ENCODE results near the gene RWDD3. TPM values are rescaled to one million over a fixed set of nuclear protein-coding genes. Genes with fewer than 3 reads are reported as not detected.

Gene RWDD3
- total RNA-seq, 2 donors from 2014 or later = 35.5 to 37.1 TPM

GRCh38 chr1:95230256-95230655 lies 3.8 kb upstream of the RWDD3 start:
- DNase-seq = no peak
- Histone ChIP-seq H3K27me3 (ENCODE audit: control insufficient read depth, insufficient read depth, low read length, poor library complexity, severe bottlenecking) (no peaks in the 10 kb centered on the region), H3K4me3 (ENCODE audit: low read length) (no peak overlapping the region), H3K9me3 (ENCODE audit: control insufficient read depth, low read length) (no peaks in the 10 kb centered on the region), H3K36me3 (ENCODE audit: control insufficient read depth, insufficient read depth, low read length) (no peaks in the 10 kb centered on the region), H3K27ac (ENCODE audit: low read depth, low read length) (no peak overlapping the region), H3K4me1 (ENCODE audit: control insufficient read depth, insufficient read depth, low read length) (peaks cover 3% of the 10 kb centered on the region), H3K9ac (ENCODE audit: extremely low read depth, low read length, poor library complexity, severe bottlenecking) (no peak overlapping the region)
- Mint-ChIP-seq H3K27me3 (ENCODE audit: insufficient read depth) (peaks cover 3% of the 10 kb centered on the region), H3K4me1 (peaks cover 14% of the 10 kb centered on the region), H3K27ac (no peak overlapping the region), H3K9me3 (no peaks in the 10 kb centered on the region), H3K36me3 (ENCODE audit: low read depth) (peaks cover 2% of the 10 kb centered on the region), H3K4me3 (no peak overlapping the region)
- no peak for TF ChIP-seq CTCF (conservative IDR thresholded peaks at IDR 0.05)
- WGBS, 2 experiments (ENCODE audit: insufficient coverage in 1 of 2, insufficient read length in 1 of 2) = 89 to 100% methylated on average over 1 to 2 of the region's 2 CpGs

GRCh38 chr1:95230768-95231191 lies 3.2 kb upstream of the RWDD3 start:
- H3K36me3 Mint-ChIP-seq (ENCODE audit: low read depth) = peaks cover 5% of the 10 kb centered on the region
- no peaks in the 10 kb centered on the region for H3K9me3 Mint-ChIP-seq
- no peaks in the 10 kb centered on the region for H3K36me3 ChIP-seq (ENCODE audit: control insufficient read depth, insufficient read depth, low read length)
- H3K27me3 Mint-ChIP-seq (ENCODE audit: insufficient read depth) = peaks cover 3% of the 10 kb centered on the region
- peaks cover 14% of the 10 kb centered on the region for H3K4me1 Mint-ChIP-seq
- no peaks in the 10 kb centered on the region for H3K9me3 ChIP-seq (ENCODE audit: control insufficient read depth, low read length)
- H3K4me1 ChIP-seq (ENCODE audit: control insufficient read depth, insufficient read depth, low read length) = peaks cover 3% of the 10 kb centered on the region
- no peak overlapping the region for H3K4me3 ChIP-seq (ENCODE audit: low read length)
- H3K27ac Mint-ChIP-seq = no peak overlapping the region
- no peak for DNase-seq
- TF ChIP-seq CTCF (conservative IDR thresholded peaks at IDR 0.05) = no peak
- WGBS, 2 experiments (ENCODE audit: insufficient coverage in 1 of 2, insufficient read length in 1 of 2) = 96 to 100% methylated on average over 1 to 2 of the region's 3 CpGs
- no peak overlapping the region for H3K27ac ChIP-seq (ENCODE audit: low read depth, low read length)
- no peak overlapping the region for H3K4me3 Mint-ChIP-seq
- H3K27me3 ChIP-seq (ENCODE audit: control insufficient read depth, insufficient read depth, low read length, poor library complexity, severe bottlenecking) = no peaks in the 10 kb centered on the region
- H3K9ac ChIP-seq (ENCODE audit: extremely low read depth, low read length, poor library complexity, severe bottlenecking) = no peak overlapping the region

- Mint-ChIP-seq H3K4me1 (peaks cover 30% of the 10 kb centered on the region), H3K4me3 (peak overlapping the region; percentile 80), H3K9me3 (no peaks in the 10 kb centered on the region), H3K36me3 (ENCODE audit: low read depth) (peaks cover 19% of the 10 kb centered on the region), H3K27me3 (ENCODE audit: insufficient read depth) (peaks cover 3% of the 10 kb centered on the region), H3K27ac (peak overlapping the region; percentile 99)
- H3K4me3 ChIP-seq (ENCODE audit: low read length) = peak overlapping the region; percentile 85
- 61 to 80% methylated on average over 7 of the region's 8 CpGs for WGBS, 2 experiments (ENCODE audit: insufficient coverage in 1 of 2, insufficient read length in 1 of 2)
- H3K36me3 ChIP-seq (ENCODE audit: control insufficient read depth, insufficient read depth, low read length) = peaks cover 9% of the 10 kb centered on the region
- TF ChIP-seq CTCF (conservative IDR thresholded peaks at IDR 0.05) = no peak
- DNase-seq = no peak
- H3K27me3 ChIP-seq (ENCODE audit: control insufficient read depth, insufficient read depth, low read length, poor library complexity, severe bottlenecking) = no peaks in the 10 kb centered on the region
- peaks cover 14% of the 10 kb centered on the region for H3K4me1 ChIP-seq (ENCODE audit: control insufficient read depth, insufficient read depth, low read length)
- peak overlapping the region; percentile 90 for H3K9ac ChIP-seq (ENCODE audit: extremely low read depth, low read length, poor library complexity, severe bottlenecking)
- no peaks in the 10 kb centered on the region for H3K9me3 ChIP-seq (ENCODE audit: control insufficient read depth, low read length)
- H3K27ac ChIP-seq (ENCODE audit: low read depth, low read length) = peak overlapping the region; percentile 42
Observed at GRCh38 chr1:95232646-95233318, 1.2 kb upstream of the RWDD3 start.
